ENCODE data around the gene NOLC1. TPM values are rescaled to one million over a fixed set of nuclear protein-coding genes. Genes with fewer than 3 reads are reported as not detected.

NOLC1 gene
- total and polyA plus RNA-seq, 10 of the 15 experiments (the other 5 are each of a cell fraction or from before 2014, with no cell fraction given) = 91.7 to 244 (median 128) TPM

- TF ChIP-seq ESRRA (IDR thresholded peaks at IDR 0.05; ENCODE audit: low read length) (no peak), CHD1 (IDR thresholded peaks at IDR 0.05; ENCODE audit: low read depth, low read length) (no peak; the same call in 1 of the 2 replicates), NFXL1 (IDR thresholded peaks at IDR 0.05; ENCODE audit: borderline replicate concordance) (no peak), SMAD5 (IDR thresholded peaks at IDR 0.05; ENCODE audit: low read depth) (peak; percentile 56; the same call in 1 of the 2 replicates), HDAC2 (IDR thresholded peaks at IDR 0.05) (no peak), LARP7 (IDR thresholded peaks at IDR 0.05) (peak; percentile 77), RELA (IDR thresholded peaks at IDR 0.05; ENCODE audit: borderline replicate concordance, partially characterized antibody) (no peak), PAX5 (IDR thresholded peaks at IDR 0.05; ENCODE audit: borderline replicate concordance, low read depth, low read length) (no peak), EP300 (IDR thresholded peaks at IDR 0.05; ENCODE audit: borderline replicate concordance in 1 of 2, control insufficient read depth in 1 of 2, low read depth in 2 of 2, low read length in 2 of 2) (no peak), ZNF687 (IDR thresholded peaks at IDR 0.05) (peak; percentile 73), STAT1 (conservative IDR thresholded peaks at IDR 0.05) (no peak), ZBTB11 (CRISPR knock-in tag; IDR thresholded peaks at IDR 0.05) (peak; percentile 15; the same call in 1 of the 2 replicates), BCL11A (IDR thresholded peaks at IDR 0.05; ENCODE audit: low read depth, low read length) (no peak), FOXM1 (IDR thresholded peaks at IDR 0.05; ENCODE audit: low read depth, low read length) (no peak), CBFB (IDR thresholded peaks at IDR 0.05; ENCODE audit: low read depth) (no peak), IKZF1 (conservative IDR thresholded peaks at IDR 0.05) (peak; percentile 72), ZNF24 (IDR thresholded peaks at IDR 0.05) (no peak), CHD2 (IDR thresholded peaks at IDR 0.05; ENCODE audit: borderline replicate concordance, low read depth, low read length) (0 out of 2 replicates have a peak, but pooled peaks have one; percentile 34), ZZZ3 (IDR thresholded peaks at IDR 0.05; ENCODE audit: control insufficient read depth, insufficient read length, low read depth) (no peak), NR2F1 (conservative IDR thresholded peaks at IDR 0.05) (peak; percentile 37; the same call in 1 of the 2 replicates), RAD21 (IDR thresholded peaks at IDR 0.05; ENCODE audit: insufficient read depth, low read depth, low read length) (no peak), POU2F2 (IDR thresholded peaks at IDR 0.05; ENCODE audit: borderline replicate concordance, low read depth, low read length) (peak; percentile 43; the same call in 2 of the 3 replicates), CREM (IDR thresholded peaks at IDR 0.05; ENCODE audit: low read depth) (no peak), MXI1 (IDR thresholded peaks at IDR 0.05; ENCODE audit: low read depth, low read length) (no peak), TBL1XR1 (IDR thresholded peaks at IDR 0.05; ENCODE audit: low read depth, low read length) (no peak), ZNF622 (IDR thresholded peaks at IDR 0.05) (no peak)
Observed at GRCh38 chr10:102120142-102120990, 31.8 kb upstream of the NOLC1 start, which contains the start of gene LDB1 (continued).
